BLaER1 (cell line): ENCODE data around the gene PITPNM1.

Experiments
- H3K27ac ChIP-seq: shearing (Covaris generic); formaldehyde crosslinking; 2 replicates; pipeline ENCODE4 v1.8.1; 2022
- H3K27me3 ChIP-seq: shearing (Covaris generic); formaldehyde crosslinking; 2 replicates; pipeline ENCODE4 v1.8.1; 2022
- H3K36me3 ChIP-seq: shearing (Covaris generic); formaldehyde crosslinking; 2 replicates; pipeline ENCODE4 v1.8.1; 2022
- H3K4me1 ChIP-seq: shearing (Covaris generic); formaldehyde crosslinking; 2 replicates; pipeline ENCODE4 v1.8.1; 2022
- H3K4me2 ChIP-seq: shearing (Covaris generic); formaldehyde crosslinking; 2 replicates; pipeline ENCODE4 v1.8.1; 2022
- H3K4me3 ChIP-seq: shearing (Covaris generic); formaldehyde crosslinking; 2 replicates; pipeline ENCODE4 v1.8.1; 2022
- H3K9ac ChIP-seq: shearing (Covaris generic); formaldehyde crosslinking; 2 replicates; pipeline ENCODE4 v1.8.1; 2022
- H3K9me3 ChIP-seq: shearing (Covaris generic); formaldehyde crosslinking; 2 replicates; pipeline ENCODE4 v1.8.1; 2022
- H4K20me1 ChIP-seq: shearing (Covaris generic); formaldehyde crosslinking; 2 replicates; pipeline ENCODE4 v1.8.1; 2022
- Cebpa-rat ChIP-seq: shearing (Covaris generic); IDR thresholded peaks from 2 replicates; pipeline ENCODE4 v1.8.1; 2022

Gene PITPNM1

DNA sequence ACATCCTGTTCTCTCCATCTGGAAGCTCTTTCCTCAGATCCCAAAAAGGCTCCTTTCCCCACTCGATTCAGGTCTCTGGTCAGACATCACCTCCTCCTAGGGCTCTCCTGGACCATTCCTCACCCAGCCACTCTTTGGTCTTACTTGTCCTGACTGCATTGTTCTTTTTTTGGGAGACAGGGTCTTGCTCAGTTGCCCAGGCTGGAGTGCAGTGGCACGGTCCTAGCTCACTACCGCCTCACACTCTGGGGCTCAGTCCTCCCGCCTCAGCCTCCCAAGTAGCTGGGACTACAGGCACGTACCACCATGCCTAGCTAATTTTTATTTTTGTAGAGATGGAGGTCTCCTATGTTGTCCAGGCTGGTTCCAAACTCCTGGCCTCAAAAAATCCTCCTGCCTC, 59.6 kb downstream of the PITPNM1 start:
- H3K9ac ChIP-seq, result no peak overlapping the region
- H3K4me1 ChIP-seq, result peaks cover 85% of the 10 kb centered on the region
- peak overlapping the region; percentile 97 for H3K4me2 ChIP-seq
- no peaks in the 10 kb centered on the region for H3K9me3 ChIP-seq
- H3K36me3 ChIP-seq, result no peaks in the 10 kb centered on the region
- no peaks in the 10 kb centered on the region for H3K27me3 ChIP-seq
- no peaks in the 10 kb centered on the region for H4K20me1 ChIP-seq
- peak overlapping the region; percentile 75; the same call in 1 of the 2 replicates for H3K27ac ChIP-seq
- no peak overlapping the region for H3K4me3 ChIP-seq
- TF ChIP-seq Cebpa-rat, result no peak

DNA sequence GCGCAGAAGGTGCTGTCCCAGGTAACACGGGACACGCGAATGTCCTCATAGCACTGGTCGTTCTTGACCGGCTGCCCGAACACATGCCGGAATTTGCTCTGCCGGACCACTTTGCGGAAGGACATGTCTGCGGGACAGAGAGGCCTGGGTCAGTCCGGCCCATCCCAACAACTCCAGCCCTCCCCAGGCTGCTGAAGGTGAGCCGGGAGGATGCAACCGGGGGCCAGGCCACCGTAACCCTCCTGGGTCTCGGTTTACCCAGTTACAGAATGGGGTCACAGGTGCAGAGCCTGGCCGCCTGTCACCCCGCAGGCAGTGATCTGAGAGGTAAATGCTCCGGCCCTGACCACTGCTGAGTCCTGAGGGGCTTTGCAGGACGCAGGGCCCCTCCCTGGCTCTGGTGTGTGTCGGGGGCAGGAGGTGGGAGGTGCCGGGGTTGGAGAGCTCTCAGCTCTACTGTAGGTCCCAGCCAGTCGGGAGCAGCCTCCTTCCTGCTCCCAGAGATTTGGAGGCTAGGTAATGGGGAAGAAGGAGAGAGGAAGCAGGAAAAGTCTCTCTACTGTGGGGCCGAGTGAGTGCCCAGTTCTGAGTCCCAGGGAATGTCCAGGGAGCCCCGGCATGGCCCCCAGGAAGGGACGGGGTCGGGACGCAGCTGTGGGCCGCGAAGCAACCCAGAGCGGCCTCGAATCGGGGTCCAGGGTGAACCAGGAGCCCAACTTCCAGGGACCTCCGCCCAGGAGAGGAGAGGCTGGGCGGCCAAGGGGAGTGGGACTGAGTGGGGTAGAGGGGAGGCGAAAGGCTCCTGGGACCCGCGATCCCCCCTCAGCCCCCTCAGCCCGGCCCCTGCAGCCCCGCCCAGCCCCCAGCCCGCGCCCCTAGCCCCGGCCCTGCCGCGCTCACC, 62.4 kb downstream of the PITPNM1 start:
- TF ChIP-seq Cebpa-rat, result no peak
- peak overlapping the region; percentile 64; the same call in 1 of the 2 replicates for H3K9ac ChIP-seq
- H3K27ac ChIP-seq, result peak overlapping the region; percentile 70
- H3K9me3 ChIP-seq, result no peaks in the 10 kb centered on the region
- H3K4me3 ChIP-seq, result peak overlapping the region; percentile 67
- no peaks in the 10 kb centered on the region for H4K20me1 ChIP-seq
- H3K36me3 ChIP-seq, result no peaks in the 10 kb centered on the region
- peaks cover 94% of the 10 kb centered on the region for H3K4me1 ChIP-seq
- H3K27me3 ChIP-seq, result no peaks in the 10 kb centered on the region
- H3K4me2 ChIP-seq, result peak overlapping the region; percentile 97
